Measurements from ENCODE around the gene COL18A1. TPM values are rescaled to one million over a fixed set of nuclear protein-coding genes. Genes with fewer than 3 reads are reported as not detected.

Gene COL18A1
- polyA plus RNA-seq, 6 donors from 2014 or later, result 0.13 to 0.49 (median 0.21) TPM

DNA sequence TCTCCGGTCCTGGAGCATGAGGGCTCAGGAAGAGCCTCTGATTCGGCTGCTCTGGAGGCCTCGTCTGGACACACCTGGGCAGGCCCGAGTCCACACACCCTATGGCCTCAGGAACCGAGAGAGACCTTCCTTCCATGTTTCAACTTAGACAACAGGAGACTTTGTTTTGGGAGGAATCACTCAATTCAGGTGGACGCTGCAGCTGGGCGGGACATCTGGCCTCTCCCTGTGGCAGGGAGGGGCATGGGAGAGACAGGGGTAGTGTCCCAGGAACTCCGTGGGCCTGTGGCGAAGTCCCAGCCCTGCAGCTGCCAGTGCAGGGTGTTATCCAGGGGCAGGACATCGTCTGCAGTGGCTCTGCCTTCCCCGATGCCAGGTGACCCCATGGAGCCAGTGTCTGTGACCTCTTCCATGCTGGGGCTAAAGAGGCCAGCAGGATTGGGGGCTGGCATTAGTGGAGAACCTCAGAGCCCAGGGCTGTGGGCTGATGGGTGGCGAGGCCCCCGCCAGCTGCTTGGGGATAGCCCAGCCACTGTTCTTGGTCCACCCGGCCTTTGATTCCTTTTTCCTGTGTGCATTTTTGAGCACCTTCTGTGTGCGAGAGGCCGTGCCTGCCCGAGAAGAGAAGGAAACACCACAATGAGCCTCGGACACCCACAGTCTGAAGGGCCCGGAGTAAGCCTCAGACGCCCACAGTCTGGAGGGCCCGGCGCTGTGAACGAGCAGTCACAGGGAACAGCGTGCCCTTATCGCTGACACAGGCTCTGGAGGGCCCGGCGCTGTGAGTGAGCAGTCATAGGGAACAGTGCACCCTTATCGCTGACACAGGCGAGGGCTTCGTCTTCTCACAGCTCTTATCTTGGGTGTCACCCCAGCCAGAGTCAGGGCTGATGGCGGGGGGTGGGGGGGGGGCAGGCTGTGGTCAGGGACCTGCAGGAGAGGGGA lies 6.2 kb downstream of the COL18A1 start:
- Mint-ChIP-seq H3K4me1 (peaks cover 6 to 9% (median 6%) of the 10 kb centered on the region in 3 donors), H3K27ac (no peak overlapping the region), H3K9me3 (no peaks in the 10 kb centered on the region), H3K4me3 (no peak overlapping the region), H3K36me3 (no peaks in the 10 kb centered on the region), H3K27me3 (peaks cover 24 to 70% (median 40%) of the 10 kb centered on the region in 3 donors)
- ATAC-seq (ENCODE audit: low read depth in 2 of 2) (no peak), DNase-seq (no peak)

DNA sequence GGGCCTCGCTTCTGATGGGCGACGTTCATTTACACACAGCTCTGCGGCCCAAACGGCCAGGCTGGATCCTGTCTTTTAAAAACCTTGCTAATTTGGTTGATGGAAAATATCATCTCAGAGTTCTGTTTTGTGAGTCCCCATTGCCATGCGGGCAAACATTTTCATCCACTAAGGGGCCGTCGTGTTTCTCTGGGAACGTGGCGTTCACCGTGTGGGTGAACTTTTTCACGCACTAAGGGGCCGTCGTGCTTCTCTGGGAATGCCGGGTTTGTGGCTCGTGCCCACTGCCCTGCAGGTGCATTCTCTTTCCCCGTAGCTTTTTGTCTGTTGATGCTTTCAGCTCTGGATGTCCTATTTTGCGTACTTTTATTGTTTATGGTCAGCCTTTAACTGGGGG lies 6.8 kb downstream of the COL18A1 start:
- peaks cover 0 to 2% (median under 1%) of the 10 kb centered on the region in 3 donors for H3K4me1 Mint-ChIP-seq
- H3K9me3 Mint-ChIP-seq, result no peaks in the 10 kb centered on the region
- DNase-seq, result no peak
- no peak for ATAC-seq (ENCODE audit: low read depth in 2 of 2)
- no peaks in the 10 kb centered on the region for H3K36me3 Mint-ChIP-seq
- no peak overlapping the region for H3K27ac Mint-ChIP-seq
- H3K27me3 Mint-ChIP-seq, result peaks cover 22 to 68% (median 40%) of the 10 kb centered on the region in 3 donors
- no peak overlapping the region for H3K4me3 Mint-ChIP-seq

- Mint-ChIP-seq H3K4me3 (no peak overlapping the region), H3K27me3 (peaks cover 18 to 68% (median 36%) of the 10 kb centered on the region in 3 donors), H3K27ac (no peak overlapping the region), H3K9me3 (no peaks in the 10 kb centered on the region), H3K36me3 (no peaks in the 10 kb centered on the region), H3K4me1 (no peaks in the 10 kb centered on the region)
- ATAC-seq (ENCODE audit: low read depth in 2 of 2) (no peak), DNase-seq (no peak)
These were observed 7.5 kb downstream of the COL18A1 start for GRCh38 chr21:45412491-45412890.

- no peak overlapping the region for H3K4me3 Mint-ChIP-seq
- H3K9me3 Mint-ChIP-seq, result no peaks in the 10 kb centered on the region
- no peak for DNase-seq
- no peak overlapping the region for H3K27ac Mint-ChIP-seq
- no peak for ATAC-seq (ENCODE audit: low read depth in 2 of 2)
- no peaks in the 10 kb centered on the region for H3K36me3 Mint-ChIP-seq
- H3K4me1 Mint-ChIP-seq, result no peaks in the 10 kb centered on the region
- peaks cover 12 to 62% (median 31%) of the 10 kb centered on the region in 3 donors for H3K27me3 Mint-ChIP-seq
These were observed 8.1 kb downstream of the COL18A1 start for GRCh38 chr21:45412909-45413611.

GRCh38 chr21:45413922-45414321 lies 9.0 kb downstream of the COL18A1 start:
- Mint-ChIP-seq H3K4me1 (no peaks in the 10 kb centered on the region), H3K27ac (no peak overlapping the region)

DNA sequence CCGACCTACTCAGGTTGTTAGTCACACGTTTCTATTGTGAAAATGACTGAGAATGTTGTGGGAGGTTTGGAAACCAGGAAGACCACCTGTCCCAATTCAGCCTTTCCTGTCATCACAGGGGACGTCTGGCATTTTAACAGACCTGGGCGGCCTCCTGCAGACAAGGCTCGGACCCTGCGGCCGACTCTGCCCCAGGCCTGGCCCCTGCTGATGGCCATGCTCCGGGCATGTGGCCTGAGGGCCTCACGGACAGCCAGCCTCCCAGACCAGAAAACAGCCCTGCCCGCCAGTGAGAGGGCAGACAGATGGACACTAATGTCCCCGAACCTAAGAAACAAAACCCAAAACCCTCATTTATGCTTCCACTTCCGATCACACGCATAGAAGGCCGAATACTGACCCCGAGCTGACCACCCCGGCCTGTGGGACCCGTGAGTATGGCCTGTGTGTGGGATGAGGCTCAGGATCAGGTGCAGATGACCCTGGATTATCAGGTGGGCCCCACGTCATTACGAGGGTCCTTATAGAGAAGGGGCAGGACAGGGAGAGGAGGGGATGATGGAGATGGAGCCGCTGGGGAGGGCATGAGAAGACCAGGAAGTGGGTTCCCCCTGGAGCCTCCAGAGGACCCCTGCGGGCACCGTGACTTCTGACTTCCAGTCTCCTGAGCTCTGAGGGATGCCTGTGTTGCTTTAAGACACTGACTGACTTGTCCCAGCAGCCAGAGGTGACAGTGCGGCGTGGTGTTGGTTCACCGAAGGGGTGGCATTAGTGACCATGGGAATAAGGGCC lies 9.6 kb downstream of the COL18A1 start:
- DNase-seq (no peak), ATAC-seq (ENCODE audit: low read depth in 2 of 2) (no peak)
- peaks cover 7 to 54% (median 32%) of the 10 kb centered on the region in 3 donors for H3K27me3 Mint-ChIP-seq
- H3K36me3 Mint-ChIP-seq, result no peaks in the 10 kb centered on the region
- no peaks in the 10 kb centered on the region for H3K9me3 Mint-ChIP-seq
- H3K27ac Mint-ChIP-seq, result no peak overlapping the region
- H3K4me1 Mint-ChIP-seq, result no peaks in the 10 kb centered on the region
- peak overlapping the region in 1 of 8 donors; percentile 55 for H3K4me3 Mint-ChIP-seq

More at GRCh38 chr21:45413922-45414321, 9.0 kb downstream of the COL18A1 start:
- no peak overlapping the region for H3K4me3 Mint-ChIP-seq
- no peaks in the 10 kb centered on the region for H3K36me3 Mint-ChIP-seq
- H3K9me3 Mint-ChIP-seq, result no peaks in the 10 kb centered on the region
- no peak for DNase-seq
- peaks cover 11 to 58% (median 29%) of the 10 kb centered on the region in 3 donors for H3K27me3 Mint-ChIP-seq
- no peak for ATAC-seq (ENCODE audit: low read depth in 2 of 2)

- H3K4me3 Mint-ChIP-seq, result no peak overlapping the region
- ATAC-seq (ENCODE audit: low read depth in 2 of 2) (no peak), DNase-seq (no peak)
- no peaks in the 10 kb centered on the region for H3K9me3 Mint-ChIP-seq
- H3K36me3 Mint-ChIP-seq, result no peaks in the 10 kb centered on the region
- H3K27me3 Mint-ChIP-seq, result peaks cover 7 to 47% (median 30%) of the 10 kb centered on the region in 3 donors
- H3K27ac Mint-ChIP-seq, result no peak overlapping the region
- H3K4me1 Mint-ChIP-seq, result no peaks in the 10 kb centered on the region
These were observed 10.4 kb downstream of the COL18A1 start for GRCh38 chr21:45415188-45415942.

GRCh38 chr21:45415943-45416611 lies 11.1 kb downstream of the COL18A1 start:
- no peaks in the 10 kb centered on the region for H3K36me3 Mint-ChIP-seq
- H3K9me3 Mint-ChIP-seq, result no peaks in the 10 kb centered on the region
- peaks cover 7 to 40% (median 26%) of the 10 kb centered on the region in 3 donors for H3K27me3 Mint-ChIP-seq
- no peaks in the 10 kb centered on the region for H3K4me1 Mint-ChIP-seq
- no peak overlapping the region for H3K4me3 Mint-ChIP-seq
- H3K27ac Mint-ChIP-seq, result no peak overlapping the region
- DNase-seq (no peak), ATAC-seq (ENCODE audit: low read depth in 2 of 2) (no peak)

DNA sequence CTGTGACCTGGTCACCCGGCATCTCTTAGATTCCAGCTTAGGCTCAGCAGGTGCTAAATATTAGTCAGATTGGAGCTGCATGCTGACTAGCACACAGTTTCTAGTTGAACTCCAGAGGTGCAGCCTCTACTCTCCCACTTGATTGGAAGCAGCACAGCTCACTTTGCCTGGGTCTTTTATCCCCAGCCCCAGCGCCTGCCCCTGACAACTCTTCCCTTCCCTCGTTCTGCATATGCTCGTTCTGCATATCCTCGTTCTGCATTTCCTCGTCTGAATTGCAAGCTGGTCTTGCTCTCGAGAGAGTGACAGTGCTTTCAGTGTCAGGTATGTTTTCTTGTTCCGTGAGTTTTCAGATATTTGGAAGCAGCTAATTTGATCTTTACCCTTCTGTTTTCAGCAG lies 11.7 kb downstream of the COL18A1 start:
- H3K27ac Mint-ChIP-seq, result peak overlapping the region in 1 of 6 donors; percentile 56
- DNase-seq (no peak), ATAC-seq (ENCODE audit: low read depth in 2 of 2) (no peak)
- H3K36me3 Mint-ChIP-seq, result no peaks in the 10 kb centered on the region
- H3K9me3 Mint-ChIP-seq, result no peaks in the 10 kb centered on the region
- no peak overlapping the region for H3K4me3 Mint-ChIP-seq
- H3K4me1 Mint-ChIP-seq, result no peaks in the 10 kb centered on the region
- H3K27me3 Mint-ChIP-seq, result peaks cover 7 to 38% (median 26%) of the 10 kb centered on the region in 3 donors

DNA sequence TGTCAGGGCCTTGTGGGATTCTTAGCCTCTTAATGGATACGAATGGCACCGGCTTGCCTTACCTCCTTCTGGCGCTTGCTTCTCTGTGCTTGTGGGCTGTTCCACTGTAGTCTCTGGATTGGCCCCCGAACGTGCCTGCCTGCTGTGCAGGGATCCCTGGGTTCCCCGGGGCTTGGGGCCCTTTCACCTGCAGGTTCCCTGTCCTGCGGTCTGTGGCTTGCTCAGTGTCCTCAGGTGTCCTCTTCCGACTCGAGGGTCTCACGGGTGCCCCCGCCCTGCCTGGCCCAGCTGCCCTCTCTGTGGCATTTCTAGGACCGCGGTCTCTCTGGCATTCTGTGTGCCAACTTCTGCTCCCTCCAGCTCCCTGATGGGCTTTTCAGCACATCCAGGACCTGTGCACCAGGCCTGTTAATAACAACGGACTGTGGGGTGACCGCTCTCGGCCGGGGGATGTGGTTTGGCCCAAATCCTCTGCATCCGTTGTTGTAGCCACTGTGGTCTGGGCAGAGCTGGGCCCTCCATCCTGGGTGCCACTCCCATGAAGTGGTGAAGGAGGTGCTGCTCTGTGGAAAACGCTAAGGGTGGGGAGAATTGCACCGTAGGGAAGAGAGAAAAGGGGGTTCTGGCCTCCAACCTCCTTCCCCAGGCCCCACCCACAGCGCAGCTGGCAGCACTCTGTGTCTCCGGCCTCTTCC lies 12.4 kb downstream of the COL18A1 start:
- H3K4me3 Mint-ChIP-seq, result no peak overlapping the region
- H3K9me3 Mint-ChIP-seq, result no peaks in the 10 kb centered on the region

GRCh38 chr21:45417951-45418300 lies 13.0 kb downstream of the COL18A1 start:
- H3K4me1 Mint-ChIP-seq, result no peaks in the 10 kb centered on the region
- no peak overlapping the region for H3K4me3 Mint-ChIP-seq
- H3K27me3 Mint-ChIP-seq, result peaks cover 7 to 28% (median 19%) of the 10 kb centered on the region in 3 donors
- ATAC-seq (ENCODE audit: low read depth in 2 of 2), result no peak
- no peaks in the 10 kb centered on the region for H3K36me3 Mint-ChIP-seq
- H3K27ac Mint-ChIP-seq, result no peak overlapping the region
- H3K9me3 Mint-ChIP-seq, result no peaks in the 10 kb centered on the region
- DNase-seq, result no peak

More for the DNA sequence above, 12.4 kb downstream of the COL18A1 start:
- Mint-ChIP-seq H3K27ac (no peak overlapping the region), H3K27me3 (peaks cover 7 to 31% (median 24%) of the 10 kb centered on the region in 3 donors), H3K4me1 (no peaks in the 10 kb centered on the region), H3K36me3 (no peaks in the 10 kb centered on the region)
- no peak for ATAC-seq (ENCODE audit: low read depth in 2 of 2)
- no peak for DNase-seq
